ENCODE results near the gene TNFSF12.
"Not testable (repeated sequence)": the region's sequence is repeated elsewhere in the genome, so short reads cannot be mapped to it uniquely, and the experiment has no call there.

The TNFSF12 gene

GRCh38 chr17:7589204-7589868, 40.5 kb downstream of the TNFSF12 start:
- peak; percentile 68 for DNase-seq

- DNase-seq, result no peak
Observed at GRCh38 chr17:7589891-7590691, 41.2 kb downstream of the TNFSF12 start, which contains the start of gene SOX15. Gene SOX15, minus strand, starts transcription at chr17:7590094. Its CDS starts 418 bp downstream, at chr17:7589676.

DNA sequence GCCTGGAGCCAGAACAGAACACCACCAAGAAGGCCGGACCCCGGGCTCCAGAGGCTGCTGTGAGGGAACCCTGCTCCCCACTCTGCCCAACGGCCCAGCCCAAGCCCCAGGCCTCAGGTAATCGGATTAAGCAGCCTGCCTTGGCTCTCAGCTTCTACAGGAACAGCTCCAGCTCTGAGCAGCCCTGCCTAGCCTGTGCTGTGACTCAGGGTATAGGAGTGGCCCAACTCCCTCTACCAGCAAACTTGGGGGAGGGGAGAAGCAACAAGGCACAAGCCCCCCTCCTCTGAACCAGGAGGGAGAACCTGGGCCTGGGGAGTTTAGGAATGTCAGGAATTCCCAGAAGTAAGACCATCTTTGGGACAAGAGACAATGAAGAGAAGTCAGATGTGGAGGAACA, 41.9 kb downstream of the TNFSF12 start:
- DNase-seq, result no peak

DNA sequence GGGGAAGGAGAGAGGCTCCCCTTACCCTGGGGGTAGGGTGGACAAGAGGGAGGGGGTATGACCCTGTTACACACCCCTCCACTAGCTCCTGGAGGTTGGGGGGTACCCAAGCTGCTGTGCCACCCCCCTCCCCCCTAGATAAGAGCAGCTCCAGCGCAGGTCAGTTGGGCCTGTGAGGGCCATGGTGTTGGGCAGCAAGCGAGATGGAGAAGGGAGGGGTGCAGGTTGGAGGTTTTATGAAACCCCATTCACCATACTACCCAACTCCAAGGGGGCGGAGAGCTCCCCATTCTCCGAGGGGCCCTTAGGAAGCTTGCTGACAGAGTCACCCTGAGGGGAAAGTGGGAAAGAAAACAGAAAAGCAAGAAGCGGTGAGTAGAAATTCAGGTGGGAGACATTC, 42.7 kb downstream of the TNFSF12 start:
- DNase-seq, result no peak

- no peak for DNase-seq
Observed at GRCh38 chr17:7592422-7593021, 43.7 kb downstream of the TNFSF12 start.

DNA sequence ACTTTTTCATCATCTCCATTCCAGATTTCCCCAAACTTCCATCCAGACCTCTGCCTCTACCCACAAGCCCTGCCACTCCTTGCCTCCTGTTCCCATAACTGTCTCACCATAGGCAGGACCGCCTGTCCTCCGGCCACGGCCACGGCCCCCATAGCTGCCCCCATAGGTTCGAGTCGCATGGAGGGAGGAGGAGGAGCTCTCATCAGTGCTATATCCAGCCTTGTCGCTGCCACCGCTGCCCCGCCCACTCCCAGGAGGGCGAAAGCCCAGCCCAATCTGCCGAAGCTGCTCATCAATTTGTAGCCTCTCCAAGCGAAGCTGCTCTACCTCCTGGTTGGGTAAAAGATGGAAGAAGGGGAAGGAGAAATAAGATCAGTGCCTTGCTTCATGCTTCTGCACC, 44.4 kb downstream of the TNFSF12 start:
- no peak for DNase-seq

DNA sequence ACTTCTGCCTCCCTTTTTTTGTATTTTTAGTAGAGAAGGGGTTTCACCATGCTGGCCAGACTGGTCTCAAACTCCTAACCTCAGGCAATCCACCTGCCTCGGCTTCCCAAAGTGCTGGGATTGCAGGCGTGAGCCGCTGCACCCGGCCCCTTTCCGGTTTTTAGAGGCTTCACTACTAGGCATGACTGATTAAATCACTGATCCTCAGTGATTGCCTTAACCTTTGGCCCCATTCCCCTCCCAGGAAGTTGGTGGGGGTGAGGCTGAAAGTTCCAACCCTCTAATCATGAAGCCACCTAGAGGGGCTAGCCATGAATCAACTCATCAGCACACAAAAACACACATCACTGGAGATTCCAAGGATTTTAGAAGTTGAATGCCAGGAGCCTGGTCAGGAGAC, 48.7 kb downstream of the TNFSF12 start:
- DNase-seq, result not testable (repeated sequence)

GRCh38 chr17:7606280-7606679, 57.4 kb downstream of the TNFSF12 start:
- no peak for DNase-seq

Measured in activated CD4-positive, alpha-beta T cell treated with anti-CD3 and anti-CD28 coated beads, Interleukin-2, amount 50 U/mL, for 16 hours (primary cell).